Bronchial epithelial cell (primary cell): ENCODE results near the gene GIPC2. TPM values are rescaled to one million over a fixed set of nuclear protein-coding genes. Genes with fewer than 3 reads are reported as not detected.

ENCODE experiments used
- DNase-seq: peaks from one replicate; pipeline ENCODE4 v3.0.0-alpha.2; 2010; ENCODE audit warnings: low read depth
- FAIRE-seq: peaks from 2 replicates; lab custom pipeline; 2011; peaks lifted over from hg19 to GRCh38; lab: Jason Lieb, UNC
- H3K27me3 ChIP-seq: 2 replicates; pipeline ENCODE4 v1.5.1; 2011; ENCODE audit warnings: low read length; ENCODE audit not compliant: control insufficient read depth, insufficient read depth
- H3K36me3 ChIP-seq: 2 replicates; pipeline ENCODE4 v1.5.1; 2011; ENCODE audit warnings: low read length; ENCODE audit not compliant: control insufficient read depth, insufficient read depth
- H3K4me3 ChIP-seq: 2 replicates; pipeline ENCODE4 v1.5.1; 2011; ENCODE audit warnings: mild to moderate bottlenecking, low read depth, low read length, control low read depth
- total RNA-seq: library from RNA; depleted of rRNA; stranded (reverse); fragments of >200 nt; gene quantifications from 2 replicates; pipeline ENCODE4 v1.2.1, GENCODE V29; 2014
- TF ChIP-seq, protein P1 (sequence below): IDR thresholded peaks from 2 replicates; pipeline ENCODE4 v1.5.1; 2011; ENCODE audit warnings: mild to moderate bottlenecking, moderate library complexity, low read length, control low read depth, inconsistent platforms; ENCODE audit not compliant: insufficient read depth, severe bottlenecking

Gene GIPC2
- total RNA-seq, 1 donor from 2014 or later = 1.1 TPM

- DNase-seq (peak; percentile 97), FAIRE-seq (no peak)
- no peaks in the 10 kb centered on the region for H3K27me3 ChIP-seq
- TF ChIP-seq, protein P1, sequence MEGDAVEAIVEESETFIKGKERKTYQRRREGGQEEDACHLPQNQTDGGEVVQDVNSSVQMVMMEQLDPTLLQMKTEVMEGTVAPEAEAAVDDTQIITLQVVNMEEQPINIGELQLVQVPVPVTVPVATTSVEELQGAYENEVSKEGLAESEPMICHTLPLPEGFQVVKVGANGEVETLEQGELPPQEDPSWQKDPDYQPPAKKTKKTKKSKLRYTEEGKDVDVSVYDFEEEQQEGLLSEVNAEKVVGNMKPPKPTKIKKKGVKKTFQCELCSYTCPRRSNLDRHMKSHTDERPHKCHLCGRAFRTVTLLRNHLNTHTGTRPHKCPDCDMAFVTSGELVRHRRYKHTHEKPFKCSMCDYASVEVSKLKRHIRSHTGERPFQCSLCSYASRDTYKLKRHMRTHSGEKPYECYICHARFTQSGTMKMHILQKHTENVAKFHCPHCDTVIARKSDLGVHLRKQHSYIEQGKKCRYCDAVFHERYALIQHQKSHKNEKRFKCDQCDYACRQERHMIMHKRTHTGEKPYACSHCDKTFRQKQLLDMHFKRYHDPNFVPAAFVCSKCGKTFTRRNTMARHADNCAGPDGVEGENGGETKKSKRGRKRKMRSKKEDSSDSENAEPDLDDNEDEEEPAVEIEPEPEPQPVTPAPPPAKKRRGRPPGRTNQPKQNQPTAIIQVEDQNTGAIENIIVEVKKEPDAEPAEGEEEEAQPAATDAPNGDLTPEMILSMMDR = no peak
- no peak overlapping the region for H3K4me3 ChIP-seq
- H3K36me3 ChIP-seq = no peaks in the 10 kb centered on the region
These were observed 25.9 kb downstream of the GIPC2 start for GRCh38 chr1:78071696-78072095.

GRCh38 chr1:78072216-78072615, 26.4 kb downstream of the GIPC2 start:
- TF ChIP-seq, protein P1 = no peak
- no peak for DNase-seq
- no peak for FAIRE-seq
- Histone ChIP-seq H3K27me3 (no peaks in the 10 kb centered on the region), H3K36me3 (no peaks in the 10 kb centered on the region), H3K4me3 (no peak overlapping the region)

DNA sequence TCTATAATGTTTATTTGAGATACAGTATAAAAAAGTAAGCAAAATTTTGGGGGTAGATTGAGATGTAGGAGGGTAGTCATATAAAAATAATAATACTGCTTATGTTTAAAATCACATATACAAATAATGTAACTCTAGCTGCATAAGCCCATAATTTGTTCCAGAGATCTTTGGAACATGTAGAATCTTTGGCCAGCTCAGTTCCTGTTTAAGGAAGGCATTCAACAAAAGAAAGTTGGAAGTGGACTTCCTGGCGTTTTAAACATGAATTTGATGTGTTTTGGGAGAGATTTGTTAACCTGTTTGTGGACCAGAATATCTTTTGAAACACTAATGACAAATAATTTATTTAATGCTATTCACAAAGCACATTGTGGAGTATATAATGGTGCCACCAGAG, 27.7 kb downstream of the GIPC2 start:
- DNase-seq (no peak), FAIRE-seq (no peak)
- Histone ChIP-seq H3K27me3 (no peaks in the 10 kb centered on the region), H3K4me3 (no peak overlapping the region), H3K36me3 (no peaks in the 10 kb centered on the region)
- TF ChIP-seq, protein P1 = no peak

- FAIRE-seq (no peak), DNase-seq (peak; percentile 51)
- TF ChIP-seq, protein P1 = no peak
- Histone ChIP-seq H3K27me3 (no peaks in the 10 kb centered on the region), H3K4me3 (no peak overlapping the region), H3K36me3 (no peaks in the 10 kb centered on the region)
These were observed 29.9 kb downstream of the GIPC2 start for GRCh38 chr1:78075621-78076020.

- Histone ChIP-seq H3K36me3 (no peaks in the 10 kb centered on the region), H3K4me3 (no peak overlapping the region), H3K27me3 (no peaks in the 10 kb centered on the region)
- FAIRE-seq (no peak), DNase-seq (no peak)
- TF ChIP-seq, protein P1 = no peak
These were observed 32.6 kb downstream of the GIPC2 start for GRCh38 chr1:78078358-78078757.

GRCh38 chr1:78079580-78079979, 33.8 kb downstream of the GIPC2 start:
- FAIRE-seq = no peak

More at GRCh38 chr1:78079580-78079979, 33.8 kb downstream of the GIPC2 start:
- Histone ChIP-seq H3K4me3 (no peak overlapping the region), H3K36me3 (no peaks in the 10 kb centered on the region), H3K27me3 (no peaks in the 10 kb centered on the region)
- TF ChIP-seq, protein P1 = no peak
- DNase-seq = peak; percentile 12
